IMR-90 (cell line): ENCODE measurements around the gene SPP1. TPM values are rescaled to one million over a fixed set of nuclear protein-coding genes. Genes with fewer than 3 reads are reported as not detected.

ENCODE experiments used
- ATAC-seq: fragments of 200-7000 bp; cut with Tn5 transposase; 2 replicates; pipeline ENCODE4 v1.9.1; 2020; ENCODE audit warnings: low read depth, mild to moderate bottlenecking, moderate library complexity
- BruUV-seq: library from RNA; stranded (reverse); fragments of 400-500 nt; replicated peaks from 2 replicates; lab custom pipeline; 2021; lab: Mats Ljungman, UMichigan
- CTCF ChIA-PET: fragments of 300-600 bp; formaldehyde crosslinking; extraction: SDS; loops from one replicate; lab custom pipeline; 2021; ENCODE audit warnings: antibody characterized with exemption; lab: Yijun Ruan, JAX
- POLR2A ChIA-PET: fragments of 300-600 bp; sonication (Branson Sonifier 250); formaldehyde crosslinking; loops from one replicate; lab custom pipeline; 2022; ENCODE audit warnings: antibody characterized with exemption; ENCODE audit not compliant: unreplicated experiment; lab: Charles Lee
- DNase-seq: peaks from one replicate; pipeline ENCODE4 v3.0.0; 2013
- H2AFZ ChIP-seq: replicated peaks from 2 replicates; pipeline ENCODE3; 2013; ENCODE audit warnings: low read length, mild to moderate bottlenecking; ENCODE audit not compliant: poor library complexity
- H2AK5ac ChIP-seq: 2 replicates; pipeline ENCODE4 v1.6.1; 2013; ENCODE audit warnings: low read depth, low read length, inconsistent platforms
- H2AK9ac ChIP-seq: replicated peaks from 2 replicates; pipeline ENCODE3; 2013; ENCODE audit warnings: mild to moderate bottlenecking, low read depth, low read length, moderate library complexity; ENCODE audit not compliant: poor library complexity
- H2BK120ac ChIP-seq: 2 replicates; pipeline ENCODE4 v1.6.1; 2013; ENCODE audit warnings: low read depth, low read length, inconsistent platforms
- H2BK15ac ChIP-seq: 3 replicates; pipeline ENCODE4 v1.6.1; 2013; ENCODE audit warnings: low read depth, low read length, inconsistent platforms
- H2BK20ac ChIP-seq: 2 replicates; pipeline ENCODE4 v1.6.1; 2013; ENCODE audit warnings: low read depth, mild to moderate bottlenecking, inconsistent platforms, low read length, moderate library complexity
- H2BK5ac ChIP-seq: 2 replicates; pipeline ENCODE4 v1.6.1; 2013; ENCODE audit warnings: mild to moderate bottlenecking, low read depth, low read length, inconsistent platforms; ENCODE audit not compliant: poor library complexity, severe bottlenecking
- H3K14ac ChIP-seq: replicated peaks from 2 replicates; pipeline ENCODE4 v1.6.1; 2013; ENCODE audit warnings: low read depth, low read length, inconsistent platforms
- H3K18ac ChIP-seq: 2 replicates; pipeline ENCODE4 v1.6.1; 2013; ENCODE audit warnings: low read depth, low read length, control low read depth
- H3K23ac ChIP-seq: 2 replicates; pipeline ENCODE4 v1.6.1; 2013; ENCODE audit warnings: low read depth, low read length, inconsistent platforms
- H3K27ac ChIP-seq: 2 replicates; pipeline ENCODE4 v1.5.1; 2013; ENCODE audit warnings: mild to moderate bottlenecking, control low read depth, low read length; ENCODE audit not compliant: insufficient read depth
- H3K27me3 ChIP-seq: 2 replicates; pipeline ENCODE4 v1.6.1; 2013; ENCODE audit warnings: low read length; ENCODE audit not compliant: control insufficient read depth, insufficient read depth
- H3K36me3 ChIP-seq: 2 replicates; pipeline ENCODE4 v1.6.1; 2013; ENCODE audit warnings: low read length, mixed read lengths; ENCODE audit not compliant: control insufficient read depth, insufficient read depth
- H3K4ac ChIP-seq: 2 replicates; pipeline ENCODE4 v1.6.1; 2013; ENCODE audit warnings: low read depth, low read length, inconsistent platforms
- H3K4me1 ChIP-seq: 2 replicates; pipeline ENCODE4 v1.6.1; 2013; ENCODE audit warnings: low read length, mixed read lengths; ENCODE audit not compliant: control insufficient read depth, insufficient read depth
- H3K4me2 ChIP-seq: 2 replicates; pipeline ENCODE4 v1.6.1; 2013; ENCODE audit warnings: low read depth, mild to moderate bottlenecking, control low read depth, low read length, moderate library complexity
- H3K4me3 ChIP-seq: 2 replicates; pipeline ENCODE4 v1.5.1; 2013; ENCODE audit warnings: low read depth, mild to moderate bottlenecking, control low read depth, low read length, moderate library complexity; ENCODE audit not compliant: insufficient read depth
- H3K56ac ChIP-seq: 2 replicates; pipeline ENCODE4 v1.6.1; 2013; ENCODE audit warnings: low read length, inconsistent platforms; ENCODE audit not compliant: insufficient read depth; ENCODE audit errors: extremely low read depth
- H3K79me1 ChIP-seq, 2 experiments: 2 replicates each; pipeline ENCODE4 v1.6.1; 2013; ENCODE audit warnings: low read length in 2 of 2, inconsistent platforms in 1 of 2, low read depth in 1 of 2
- H3K9ac ChIP-seq: 2 replicates; pipeline ENCODE4 v1.6.1; 2013; ENCODE audit warnings: low read depth, low read length, control low read depth
- H3K9me1 ChIP-seq: 2 replicates; pipeline ENCODE4 v1.6.1; 2013; ENCODE audit warnings: low read length, inconsistent platforms; ENCODE audit not compliant: insufficient read depth
- H3K9me3 ChIP-seq: 2 replicates; pipeline ENCODE4 v1.6.1; 2013; ENCODE audit warnings: low read length; ENCODE audit not compliant: control insufficient read depth, insufficient read depth
- H4K20me1 ChIP-seq: 2 replicates; pipeline ENCODE4 v1.6.1; 2013; ENCODE audit warnings: low read length, inconsistent platforms; ENCODE audit not compliant: insufficient read depth
- H4K5ac ChIP-seq: 2 replicates; pipeline ENCODE4 v1.6.1; 2013; ENCODE audit warnings: mild to moderate bottlenecking, low read depth, low read length, control low read depth
- H4K8ac ChIP-seq, 2 experiments: 2 replicates each; pipeline ENCODE4 v1.6.1; 2013; ENCODE audit warnings: low read depth in 2 of 2, low read length in 2 of 2, control low read depth in 1 of 2, inconsistent platforms in 1 of 2
- H4K91ac ChIP-seq: 2 replicates; pipeline ENCODE4 v1.6.1; 2013; ENCODE audit warnings: low read depth, low read length, inconsistent platforms; ENCODE audit not compliant: insufficient read depth
- BHLHE40 ChIP-seq: fragments of 150-350 bp; IDR thresholded peaks from 2 replicates; pipeline ENCODE4 v1.6.1; 2016; ENCODE audit warnings: mild to moderate bottlenecking, low read depth, low read length
- CEBPB ChIP-seq: IDR thresholded peaks from 2 replicates; pipeline ENCODE4 v1.6.1; 2012; ENCODE audit warnings: low read depth, low read length, improper control_type of control experiment
- CHD1 ChIP-seq: IDR thresholded peaks from 2 replicates; pipeline ENCODE4 v1.6.1; 2012; ENCODE audit warnings: low read depth, low read length, improper control_type of control experiment
- FOS ChIP-seq: fragments of 150-350 bp; IDR thresholded peaks from 2 replicates; pipeline ENCODE4 v1.6.1; 2016; ENCODE audit warnings: low read depth, low read length
- MAFK ChIP-seq: IDR thresholded peaks from 2 replicates; pipeline ENCODE4 v1.6.1; 2012; ENCODE audit warnings: low read depth, low read length, improper control_type of control experiment
- MAZ ChIP-seq: IDR thresholded peaks from 2 replicates; pipeline ENCODE4 v1.6.1; 2012; ENCODE audit warnings: low read depth, mild to moderate bottlenecking, low read length, improper control_type of control experiment, moderate library complexity, borderline replicate concordance
- MXI1 ChIP-seq: IDR thresholded peaks from 2 replicates; pipeline ENCODE4 v1.6.1; 2012; ENCODE audit warnings: low read depth, mild to moderate bottlenecking, low read length, moderate library complexity, borderline replicate concordance
- NFE2L2 ChIP-seq: fragments of 150-350 bp; IDR thresholded peaks from 2 replicates; pipeline ENCODE4 v1.6.1; 2016; ENCODE audit warnings: low read depth, mild to moderate bottlenecking, low read length
- POLR2A ChIP-seq: IDR thresholded peaks from 2 replicates; pipeline ENCODE4 v1.6.1; 2012; ENCODE audit warnings: mild to moderate bottlenecking, low read depth, low read length
- RAD21 ChIP-seq: IDR thresholded peaks from 2 replicates; pipeline ENCODE4 v1.6.1; 2012; ENCODE audit warnings: low read length, improper control_type of control experiment
- RCOR1 ChIP-seq: IDR thresholded peaks from 2 replicates; pipeline ENCODE4 v1.6.1; 2012; ENCODE audit warnings: mild to moderate bottlenecking, low read length, improper control_type of control experiment; ENCODE audit not compliant: insufficient replicate concordance
- RFX5 ChIP-seq: IDR thresholded peaks from 2 replicates; pipeline ENCODE4 v1.8.0; 2012; ENCODE audit warnings: low read depth, mild to moderate bottlenecking, low read length, moderate library complexity
- SMC3 ChIP-seq: fragments of 150-350 bp; IDR thresholded peaks from 2 replicates; pipeline ENCODE4 v1.6.1; 2016; ENCODE audit warnings: low read depth, mild to moderate bottlenecking, antibody characterized with exemption, low read length, moderate library complexity
- WGBS, 2 experiments: methylation state at CpG; one replicate each; pipeline versions ENCODE4 v1.1.5 to v1.1.7; 2013; ENCODE audit warnings: missing lambda C conversion rate in 2 of 2; ENCODE audit not compliant: insufficient read length in 1 of 2; ENCODE audit errors: extremely low coverage in 2 of 2; 5-methylcytosine and 5-hydroxymethylcytosine counted together
- dilution Hi-C: fragments of 300-500 bp; cut with HindIII; formaldehyde crosslinking; loops from one replicate; pipeline ENCODE4 v1.14.3; 2018; ENCODE audit warnings: low sequenced_read_pairs; ENCODE audit not compliant: unreplicated experiment
- in situ Hi-C: fragments of 300-500 bp; cut with MboI; formaldehyde crosslinking; loops from 3 replicates; pipeline ENCODE4 v1.14.3; 2019; ENCODE audit warnings: low sequenced_read_pairs, inconsistent platforms, mixed read lengths
- intact Hi-C: fragments of 100-400 bp; cut with micrococcal nuclease; formaldehyde crosslinking; loops from 2 replicates; pipeline ENCODE4 v1.10.0; 2022
- polyA plus RNA-seq, 3 experiments: library from polyadenylated mRNA; depleted of rRNA; stranded (reverse); fragments of >200 nt; gene quantifications; 2 replicates each; pipeline ENCODE4 v1.2.3, GENCODE V29; 2012; ENCODE audit warnings: low replicate concordance in 1 of 3
- total RNA-seq: library from RNA; depleted of rRNA; stranded (reverse); fragments of >200 nt; gene quantifications from 2 replicates; pipeline ENCODE4 v1.2.3, GENCODE V29; 2012
- TF ChIP-seq, protein P1 (sequence below): conservative IDR thresholded peaks from 2 replicates; pipeline ENCODE4 v1.5.1; 2012; ENCODE audit warnings: mild to moderate bottlenecking, low read depth, low read length, improper control_type of control experiment
- TF ChIP-seq, protein P2 (sequence below): fragments of 150-350 bp; IDR thresholded peaks from 2 replicates; pipeline ENCODE4 v1.6.1; 2016; ENCODE audit warnings: low read depth, mild to moderate bottlenecking, low read length, moderate library complexity, borderline replicate concordance
- TF ChIP-seq, protein P3 (sequence below): fragments of 150-350 bp; IDR thresholded peaks from 2 replicates; pipeline ENCODE4 v1.6.1; 2017; ENCODE audit warnings: mild to moderate bottlenecking, antibody characterized with exemption, low read length, low read depth

SPP1 gene
- total and polyA plus RNA-seq, 2 of the 4 experiments (the other 2 are of a cell fraction), result 0.18 to 0.50 TPM

DNA sequence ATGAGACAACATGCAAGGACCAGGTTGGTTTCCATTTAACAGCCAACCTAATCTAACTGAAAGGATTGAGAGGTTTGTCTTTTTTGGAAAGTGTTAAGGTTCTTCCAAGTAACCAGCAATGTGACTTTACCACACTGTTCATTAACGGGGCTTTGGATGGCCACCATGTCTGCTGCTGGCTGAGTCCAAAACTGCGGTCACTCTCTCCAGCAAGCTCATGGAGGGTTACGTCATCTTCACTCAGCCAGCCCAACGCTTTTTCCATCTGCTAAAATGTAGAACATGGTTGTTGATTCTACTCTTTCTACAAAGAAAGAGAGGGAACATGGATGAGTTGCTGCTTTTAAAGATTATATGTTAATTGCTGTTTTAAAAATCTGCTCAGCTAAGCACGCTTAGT is 43.0 kb downstream of the SPP1 start:
- H3K4me3 ChIP-seq, result no peak overlapping the region
- peak overlapping the region; percentile 70 for H2BK5ac ChIP-seq
- peak overlapping the region in 1 of 2 experiments; percentile 27; a peak in 2 of 4 replicates for H4K8ac ChIP-seq
- H4K5ac ChIP-seq, result no peak overlapping the region; the same call in 1 of the 2 replicates
- peak overlapping the region; percentile 39; the same call in 1 of the 3 replicates for H2BK15ac ChIP-seq
- ChIA-PET CTCF (no interaction called here), POLR2A (no interaction called here)
- in situ Hi-C loops, result no loop called here
- H2BK120ac ChIP-seq, result peak overlapping the region; percentile 58
- dilution Hi-C loops, result no loop called here
- H3K9ac ChIP-seq, result no peak overlapping the region
- H3K4ac ChIP-seq, result peak overlapping the region; percentile 62
- no CpG with 5 or more reads among the region's 5 CpGs for WGBS, 2 experiments
- peak overlapping the region; percentile 76 for H3K18ac ChIP-seq
- H3K9me3 ChIP-seq, result no peaks in the 10 kb centered on the region
- DNase-seq (peak; percentile 52), ATAC-seq (0 out of 2 replicates have a peak, but pooled peaks have one; percentile 5)
- peak overlapping the region; percentile 65; the same call in 1 of the 2 replicates for H2AK5ac ChIP-seq
- peak overlapping the region; percentile 69; the same call in 1 of the 2 replicates for H3K27ac ChIP-seq
- H3K56ac ChIP-seq, result no peak overlapping the region
- H3K9me1 ChIP-seq, result peaks cover 24% of the 10 kb centered on the region
- peak overlapping the region; percentile 13; the same call in 1 of the 2 replicates for H3K4me2 ChIP-seq
- intact Hi-C loops, result loop anchor here (1.0 kb wide), 1 partner anchor 10 kb away; no protein-coding TSS in a partner anchor
- peaks cover 21% of the 10 kb centered on the region for H3K4me1 ChIP-seq
- H3K79me1 ChIP-seq, result peaks cover 45 to 75% of the 10 kb centered on the region in 2 experiments
- BruUV-seq, result no TSS peak
- peak overlapping the region; percentile 65; the same call in 1 of the 2 replicates for H3K14ac ChIP-seq
- peaks cover 9% of the 10 kb centered on the region for H3K36me3 ChIP-seq
- no peak overlapping the region for H2AFZ ChIP-seq
- no peak overlapping the region for H2AK9ac ChIP-seq
- no peak for TF ChIP-seq POLR2A
- TF ChIP-seq RCOR1, result no peak
- TF ChIP-seq MAFK, result no peak
- no peak for TF ChIP-seq RAD21
- no peak for TF ChIP-seq CHD1
- TF ChIP-seq, protein P1, sequence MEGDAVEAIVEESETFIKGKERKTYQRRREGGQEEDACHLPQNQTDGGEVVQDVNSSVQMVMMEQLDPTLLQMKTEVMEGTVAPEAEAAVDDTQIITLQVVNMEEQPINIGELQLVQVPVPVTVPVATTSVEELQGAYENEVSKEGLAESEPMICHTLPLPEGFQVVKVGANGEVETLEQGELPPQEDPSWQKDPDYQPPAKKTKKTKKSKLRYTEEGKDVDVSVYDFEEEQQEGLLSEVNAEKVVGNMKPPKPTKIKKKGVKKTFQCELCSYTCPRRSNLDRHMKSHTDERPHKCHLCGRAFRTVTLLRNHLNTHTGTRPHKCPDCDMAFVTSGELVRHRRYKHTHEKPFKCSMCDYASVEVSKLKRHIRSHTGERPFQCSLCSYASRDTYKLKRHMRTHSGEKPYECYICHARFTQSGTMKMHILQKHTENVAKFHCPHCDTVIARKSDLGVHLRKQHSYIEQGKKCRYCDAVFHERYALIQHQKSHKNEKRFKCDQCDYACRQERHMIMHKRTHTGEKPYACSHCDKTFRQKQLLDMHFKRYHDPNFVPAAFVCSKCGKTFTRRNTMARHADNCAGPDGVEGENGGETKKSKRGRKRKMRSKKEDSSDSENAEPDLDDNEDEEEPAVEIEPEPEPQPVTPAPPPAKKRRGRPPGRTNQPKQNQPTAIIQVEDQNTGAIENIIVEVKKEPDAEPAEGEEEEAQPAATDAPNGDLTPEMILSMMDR, result no peak
- no peak for TF ChIP-seq SMC3
- no peak for TF ChIP-seq BHLHE40
- TF ChIP-seq, protein P2, sequence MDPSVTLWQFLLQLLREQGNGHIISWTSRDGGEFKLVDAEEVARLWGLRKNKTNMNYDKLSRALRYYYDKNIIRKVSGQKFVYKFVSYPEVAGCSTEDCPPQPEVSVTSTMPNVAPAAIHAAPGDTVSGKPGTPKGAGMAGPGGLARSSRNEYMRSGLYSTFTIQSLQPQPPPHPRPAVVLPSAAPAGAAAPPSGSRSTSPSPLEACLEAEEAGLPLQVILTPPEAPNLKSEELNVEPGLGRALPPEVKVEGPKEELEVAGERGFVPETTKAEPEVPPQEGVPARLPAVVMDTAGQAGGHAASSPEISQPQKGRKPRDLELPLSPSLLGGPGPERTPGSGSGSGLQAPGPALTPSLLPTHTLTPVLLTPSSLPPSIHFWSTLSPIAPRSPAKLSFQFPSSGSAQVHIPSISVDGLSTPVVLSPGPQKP, result no peak
- no peak for TF ChIP-seq RFX5
- no peak for TF ChIP-seq MXI1
- no peak; the same call in 1 of the 2 replicates for TF ChIP-seq CEBPB
- no peak for TF ChIP-seq MAZ
- TF ChIP-seq FOS, result no peak
- TF ChIP-seq NFE2L2, result no peak
- TF ChIP-seq, protein P3, sequence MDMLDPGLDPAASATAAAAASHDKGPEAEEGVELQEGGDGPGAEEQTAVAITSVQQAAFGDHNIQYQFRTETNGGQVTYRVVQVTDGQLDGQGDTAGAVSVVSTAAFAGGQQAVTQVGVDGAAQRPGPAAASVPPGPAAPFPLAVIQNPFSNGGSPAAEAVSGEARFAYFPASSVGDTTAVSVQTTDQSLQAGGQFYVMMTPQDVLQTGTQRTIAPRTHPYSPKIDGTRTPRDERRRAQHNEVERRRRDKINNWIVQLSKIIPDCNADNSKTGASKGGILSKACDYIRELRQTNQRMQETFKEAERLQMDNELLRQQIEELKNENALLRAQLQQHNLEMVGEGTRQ, result no peak
- peak overlapping the region; percentile 56; the same call in 1 of the 2 replicates for H3K23ac ChIP-seq
- H4K20me1 ChIP-seq, result peaks cover 13% of the 10 kb centered on the region; the same call in 1 of the 2 replicates
- H2BK20ac ChIP-seq, result peak overlapping the region; percentile 49; the same call in 1 of the 2 replicates
- H3K27me3 ChIP-seq, result no peaks in the 10 kb centered on the region
- H4K91ac ChIP-seq, result peak overlapping the region; percentile 58; the same call in 1 of the 2 replicates
